ENCODE measurements around the gene GKAP1.
"Not testable (repeated sequence)": the region's sequence is repeated elsewhere in the genome, so short reads cannot be mapped to it uniquely, and the experiment has no call there.

GKAP1 gene

DNA sequence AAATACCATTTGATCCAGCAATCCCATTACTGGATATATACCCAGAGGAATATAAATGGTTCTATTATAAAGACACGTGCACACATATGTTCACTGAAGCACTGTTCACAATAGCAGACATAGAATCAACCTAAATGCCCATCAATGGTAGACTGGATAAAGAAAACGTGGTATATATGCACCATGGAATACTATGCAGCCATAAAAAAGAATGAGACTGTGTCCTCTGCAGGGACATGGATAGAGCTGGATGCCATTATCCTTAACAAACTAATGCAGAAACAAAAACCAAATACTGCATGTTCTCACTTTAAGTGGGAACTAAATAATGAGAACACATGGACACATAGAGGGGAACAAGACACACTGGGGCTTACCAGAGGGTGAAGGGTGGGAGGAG is 39.4 kb downstream of the GKAP1 start:
- no peaks in the 10 kb centered on the region for H3K27me3 Mint-ChIP-seq
- H3K4me1 Mint-ChIP-seq (ENCODE audit: low read depth in 2 of 2) = no peaks in the 10 kb centered on the region
- H3K4me3 Mint-ChIP-seq = no peak overlapping the region
- no peaks in the 10 kb centered on the region for H3K9me3 Mint-ChIP-seq
- no peak for DNase-seq
- no peak for ATAC-seq (replicated peaks)
- peaks cover 10% of the 10 kb centered on the region for H3K36me3 Mint-ChIP-seq (ENCODE audit: insufficient read depth)
- H3K27ac Mint-ChIP-seq = no peak overlapping the region

DNA sequence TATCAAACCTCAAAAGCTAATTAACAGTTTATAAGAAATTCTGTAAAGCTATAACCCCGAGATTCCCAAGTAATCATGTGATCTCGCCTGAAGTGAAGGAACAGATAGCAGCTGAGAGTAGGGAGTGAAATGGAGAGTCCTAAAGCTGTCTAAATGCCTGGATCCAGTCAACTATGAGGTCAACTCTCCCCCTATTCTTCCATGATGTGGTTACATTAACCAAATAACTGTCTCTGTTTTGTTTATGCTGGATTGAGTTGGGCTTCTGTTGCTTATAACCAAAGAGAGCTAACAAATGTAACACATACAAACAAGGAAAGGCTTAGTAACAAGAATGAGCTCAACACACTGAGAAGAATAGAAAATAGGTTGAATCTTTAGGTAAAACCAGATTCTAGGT is 41.6 kb downstream of the GKAP1 start:
- H3K36me3 Mint-ChIP-seq (ENCODE audit: insufficient read depth) = no peaks in the 10 kb centered on the region
- H3K4me1 Mint-ChIP-seq (ENCODE audit: low read depth in 2 of 2) = no peaks in the 10 kb centered on the region
- H3K27ac Mint-ChIP-seq = no peak overlapping the region
- no peak overlapping the region for H3K4me3 Mint-ChIP-seq
- ATAC-seq (replicated peaks) (no peak), DNase-seq (no peak)
- no peaks in the 10 kb centered on the region for H3K9me3 Mint-ChIP-seq
- H3K27me3 Mint-ChIP-seq = no peaks in the 10 kb centered on the region

GRCh38 chr9:83772860-83773259 is 44.7 kb downstream of the GKAP1 start:
- H3K27me3 Mint-ChIP-seq = no peaks in the 10 kb centered on the region
- H3K9me3 Mint-ChIP-seq = no peaks in the 10 kb centered on the region
- H3K4me1 Mint-ChIP-seq (ENCODE audit: low read depth in 2 of 2) = no peaks in the 10 kb centered on the region
- peaks cover 3% of the 10 kb centered on the region for H3K36me3 Mint-ChIP-seq (ENCODE audit: insufficient read depth)
- H3K4me3 Mint-ChIP-seq = no peak overlapping the region
- ATAC-seq (replicated peaks) (no peak), DNase-seq (no peak)
- no peak overlapping the region for H3K27ac Mint-ChIP-seq

- Mint-ChIP-seq H3K27ac (no peak overlapping the region), H3K27me3 (no peaks in the 10 kb centered on the region), H3K36me3 (ENCODE audit: insufficient read depth) (peaks cover 2% of the 10 kb centered on the region), H3K4me3 (no peak overlapping the region), H3K9me3 (no peaks in the 10 kb centered on the region), H3K4me1 (ENCODE audit: low read depth in 2 of 2) (no peaks in the 10 kb centered on the region)
- ATAC-seq (replicated peaks) (no peak), DNase-seq (no peak)
Measured at GRCh38 chr9:83765376-83765775, 52.2 kb downstream of the GKAP1 start.

- Mint-ChIP-seq H3K27me3 (no peaks in the 10 kb centered on the region), H3K9me3 (no peaks in the 10 kb centered on the region), H3K27ac (no peak overlapping the region), H3K4me3 (no peak overlapping the region), H3K36me3 (ENCODE audit: insufficient read depth) (peaks cover 13% of the 10 kb centered on the region), H3K4me1 (ENCODE audit: low read depth in 2 of 2) (no peaks in the 10 kb centered on the region)
- DNase-seq (no peak), ATAC-seq (replicated peaks) (no peak)
Measured at GRCh38 chr9:83754383-83754977, 63.1 kb downstream of the GKAP1 start.

DNA sequence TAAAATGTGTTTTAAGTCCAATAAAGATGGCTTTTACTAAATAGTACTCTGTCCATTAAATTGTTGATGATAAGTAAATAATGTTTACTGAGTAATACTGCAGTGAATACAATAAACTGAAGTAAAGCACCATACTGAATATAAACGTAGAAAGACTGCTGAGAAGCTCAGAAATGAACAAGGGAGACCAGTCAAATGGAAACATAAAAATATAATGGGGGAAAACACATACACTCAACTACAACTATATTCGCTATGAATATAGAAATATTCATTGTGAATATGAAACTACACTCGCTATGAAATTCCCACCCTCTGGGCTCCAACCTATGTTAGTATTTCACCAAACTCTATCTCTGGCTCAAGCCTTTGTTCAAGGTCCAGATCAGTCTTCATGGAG is 67.9 kb downstream of the GKAP1 start:
- no peaks in the 10 kb centered on the region for H3K4me1 Mint-ChIP-seq (ENCODE audit: low read depth in 2 of 2)
- no peak for DNase-seq
- H3K36me3 Mint-ChIP-seq (ENCODE audit: insufficient read depth) = peaks cover 8% of the 10 kb centered on the region
- H3K27ac Mint-ChIP-seq = no peak overlapping the region
- no peaks in the 10 kb centered on the region for H3K9me3 Mint-ChIP-seq
- ATAC-seq (replicated peaks) = no peak
- no peak overlapping the region for H3K4me3 Mint-ChIP-seq
- H3K27me3 Mint-ChIP-seq = no peaks in the 10 kb centered on the region

DNA sequence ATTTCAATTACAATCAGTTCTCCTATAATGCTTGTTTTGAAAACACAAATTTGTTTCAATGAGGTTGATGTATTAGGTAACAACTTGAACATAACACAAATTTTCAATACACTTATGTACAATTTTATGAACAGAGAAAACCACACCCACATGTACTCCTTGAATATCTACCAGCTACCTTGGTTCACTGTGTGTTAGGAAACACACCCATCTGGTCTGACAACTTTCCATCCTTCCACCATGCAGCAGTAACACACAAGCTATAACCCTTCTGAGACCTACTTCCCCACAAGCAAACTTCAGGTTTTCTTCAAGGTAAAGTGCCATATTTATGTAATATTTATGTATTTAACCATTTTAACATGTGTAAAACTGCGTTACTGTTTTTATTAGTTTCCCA is 73.4 kb downstream of the GKAP1 start:
- Mint-ChIP-seq H3K36me3 (ENCODE audit: insufficient read depth) (no peaks in the 10 kb centered on the region), H3K9me3 (no peaks in the 10 kb centered on the region), H3K4me1 (ENCODE audit: low read depth in 2 of 2) (no peaks in the 10 kb centered on the region), H3K4me3 (no peak overlapping the region), H3K27ac (peak overlapping the region in 1 of 2 donors; percentile 44), H3K27me3 (no peaks in the 10 kb centered on the region)
- DNase-seq (no peak), ATAC-seq (replicated peaks) (no peak)

- Mint-ChIP-seq H3K27ac (no peak overlapping the region), H3K9me3 (no peaks in the 10 kb centered on the region), H3K36me3 (ENCODE audit: insufficient read depth) (peaks cover 12% of the 10 kb centered on the region), H3K4me3 (no peak overlapping the region), H3K4me1 (ENCODE audit: low read depth in 2 of 2) (no peaks in the 10 kb centered on the region), H3K27me3 (no peaks in the 10 kb centered on the region)
- no peak for ATAC-seq (replicated peaks)
- no peak for DNase-seq
Measured at GRCh38 chr9:83733739-83734138, 83.8 kb downstream of the GKAP1 start.

- H3K4me1 Mint-ChIP-seq (ENCODE audit: low read depth in 2 of 2); H3K27me3 Mint-ChIP-seq; DNase-seq; H3K9me3 Mint-ChIP-seq; ATAC-seq (replicated peaks); H3K36me3 Mint-ChIP-seq (ENCODE audit: insufficient read depth); H3K27ac Mint-ChIP-seq; H3K4me3 Mint-ChIP-seq: not testable (repeated sequence)
Measured at GRCh38 chr9:83728591-83729368, 88.8 kb downstream of the GKAP1 start.

DNA sequence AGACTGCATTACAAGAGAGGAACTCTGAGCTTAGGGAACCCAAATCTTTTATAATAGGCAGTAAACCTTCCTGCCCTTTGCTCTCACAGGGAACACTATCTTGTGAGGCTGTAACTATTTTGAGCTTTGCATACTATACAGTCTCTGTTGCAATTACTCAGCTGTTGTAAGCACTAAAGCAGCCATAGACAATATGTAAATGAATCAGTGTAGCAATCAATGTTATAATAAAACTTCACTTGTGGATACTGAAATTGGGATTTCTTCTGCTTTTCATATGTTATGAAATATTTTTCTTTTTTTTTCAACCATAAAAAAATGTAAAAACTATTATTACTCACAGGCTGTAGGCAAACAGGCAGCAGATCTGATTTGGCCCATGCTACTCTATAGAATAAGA is 93.1 kb downstream of the GKAP1 start:
- no peak for DNase-seq
- H3K27ac Mint-ChIP-seq = no peak overlapping the region
- no peaks in the 10 kb centered on the region for H3K36me3 Mint-ChIP-seq (ENCODE audit: insufficient read depth)
- ATAC-seq (replicated peaks) = no peak
- H3K9me3 Mint-ChIP-seq = no peaks in the 10 kb centered on the region
- H3K4me1 Mint-ChIP-seq (ENCODE audit: low read depth in 2 of 2) = no peaks in the 10 kb centered on the region
- no peak overlapping the region for H3K4me3 Mint-ChIP-seq
- H3K27me3 Mint-ChIP-seq = peaks cover 0 to 7% of the 10 kb centered on the region in 2 donors

GRCh38 chr9:83722726-83723495 is 94.7 kb downstream of the GKAP1 start:
- no peaks in the 10 kb centered on the region for H3K4me1 Mint-ChIP-seq (ENCODE audit: low read depth in 2 of 2)
- ATAC-seq (replicated peaks) (no peak), DNase-seq (no peak)
- no peak overlapping the region for H3K4me3 Mint-ChIP-seq
- no peaks in the 10 kb centered on the region for H3K36me3 Mint-ChIP-seq (ENCODE audit: insufficient read depth)
- no peaks in the 10 kb centered on the region for H3K9me3 Mint-ChIP-seq
- no peak overlapping the region for H3K27ac Mint-ChIP-seq
- H3K27me3 Mint-ChIP-seq = peaks cover 0 to 7% of the 10 kb centered on the region in 2 donors

DNA sequence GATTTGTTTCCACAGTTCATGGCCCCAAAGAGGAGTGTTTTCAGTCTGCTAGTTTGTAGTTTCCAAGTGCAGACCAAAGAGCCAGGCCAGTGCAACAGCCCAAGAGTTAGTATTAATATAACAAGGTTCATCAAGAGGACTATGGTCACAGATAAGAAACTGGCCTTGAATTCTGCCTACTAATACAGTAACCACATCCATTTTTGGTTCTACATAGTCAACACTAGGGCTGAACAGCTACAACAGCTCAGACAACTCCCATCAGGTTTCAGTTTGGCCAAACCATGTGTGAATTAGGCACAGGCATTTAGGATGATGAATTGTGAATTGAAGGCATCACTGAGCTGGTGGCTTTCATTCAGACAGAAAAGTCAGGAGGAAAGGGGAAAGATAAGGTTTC is 96.1 kb downstream of the GKAP1 start:
- H3K4me3 Mint-ChIP-seq = no peak overlapping the region
- H3K27ac Mint-ChIP-seq = no peak overlapping the region
- H3K36me3 Mint-ChIP-seq (ENCODE audit: insufficient read depth) = no peaks in the 10 kb centered on the region
- no peak for DNase-seq
- H3K4me1 Mint-ChIP-seq (ENCODE audit: low read depth in 2 of 2) = no peaks in the 10 kb centered on the region
- no peaks in the 10 kb centered on the region for H3K9me3 Mint-ChIP-seq
- no peak for ATAC-seq (replicated peaks)
- peaks cover 0 to 7% of the 10 kb centered on the region in 2 donors for H3K27me3 Mint-ChIP-seq

GRCh38 chr9:83715794-83716193 is 101.8 kb downstream of the GKAP1 start:
- H3K4me3 Mint-ChIP-seq = no peak overlapping the region
- no peaks in the 10 kb centered on the region for H3K36me3 Mint-ChIP-seq (ENCODE audit: insufficient read depth)
- no peaks in the 10 kb centered on the region for H3K27me3 Mint-ChIP-seq
- DNase-seq (no peak), ATAC-seq (replicated peaks) (no peak)
- H3K27ac Mint-ChIP-seq = no peak overlapping the region
- no peaks in the 10 kb centered on the region for H3K4me1 Mint-ChIP-seq (ENCODE audit: low read depth in 2 of 2)
- no peaks in the 10 kb centered on the region for H3K9me3 Mint-ChIP-seq

- ATAC-seq (replicated peaks) (no peak), DNase-seq (no peak)
- no peak overlapping the region for H3K4me3 Mint-ChIP-seq
- H3K9me3 Mint-ChIP-seq = no peaks in the 10 kb centered on the region
- no peaks in the 10 kb centered on the region for H3K4me1 Mint-ChIP-seq (ENCODE audit: low read depth in 2 of 2)
- no peak overlapping the region for H3K27ac Mint-ChIP-seq
- no peaks in the 10 kb centered on the region for H3K27me3 Mint-ChIP-seq
- no peaks in the 10 kb centered on the region for H3K36me3 Mint-ChIP-seq (ENCODE audit: insufficient read depth)
Measured at GRCh38 chr9:83715221-83715620, 102.3 kb downstream of the GKAP1 start.
